ENCODE measurements around the gene ALPK1. TPM values are rescaled to one million over a fixed set of nuclear protein-coding genes. Genes with fewer than 3 reads are reported as not detected.

ALPK1 gene
- total and polyA plus RNA-seq, 2 experiments from 2014 or later = 0.10 to 0.49 TPM

DNA sequence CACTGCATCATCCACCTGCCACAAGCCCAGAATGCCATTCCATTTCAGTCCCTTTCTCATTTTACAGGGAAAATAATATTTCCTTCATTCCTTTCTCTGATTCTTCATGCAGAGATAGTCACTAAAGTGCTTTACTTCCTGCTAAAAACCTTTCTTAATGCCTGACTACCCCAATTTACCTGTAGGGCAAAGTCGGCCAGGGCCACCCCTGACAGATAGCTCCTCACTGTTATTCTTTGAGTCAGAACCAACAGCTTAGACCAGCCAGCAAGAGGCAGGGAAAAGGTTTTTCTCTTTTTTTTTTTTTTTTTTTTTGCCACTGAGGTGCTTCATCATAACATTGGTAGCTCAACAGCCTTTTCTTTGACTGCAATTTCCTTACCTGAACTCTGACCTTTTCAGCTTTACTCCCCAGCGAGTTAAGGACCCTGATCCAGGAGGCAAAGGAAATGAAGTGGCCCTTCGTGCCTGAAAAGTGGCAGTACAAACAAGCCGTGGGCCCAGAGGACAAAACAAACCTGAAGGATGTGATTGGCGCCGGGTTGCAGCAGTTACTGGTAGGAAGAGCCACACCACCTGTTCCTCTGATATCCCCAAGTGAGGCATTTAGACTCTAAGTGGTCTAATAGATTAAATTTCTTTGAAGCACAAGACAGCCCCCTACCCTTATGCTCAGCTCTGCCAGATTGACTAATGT lies 85.0 kb downstream of the ALPK1 start:
- Mint-ChIP-seq H3K4me1 (peaks cover 21% of the 10 kb centered on the region), H3K9me3 (no peaks in the 10 kb centered on the region), H3K4me3 (no peak overlapping the region), H3K27ac (no peak overlapping the region), H3K36me3 (ENCODE audit: low read depth) (no peaks in the 10 kb centered on the region), H3K27me3 (ENCODE audit: insufficient read depth, low read depth, poor library complexity) (peaks cover 10% of the 10 kb centered on the region)
- Histone ChIP-seq H3F3A (replicated peaks; ENCODE audit: low read depth) (no peaks in the 10 kb centered on the region), H3K4me3 (no peak overlapping the region), H4K20me1 (replicated peaks; ENCODE audit: insufficient read depth) (no peaks in the 10 kb centered on the region), H3K79me2 (replicated peaks; ENCODE audit: insufficient read depth) (no peaks in the 10 kb centered on the region), H3K36me3 (ENCODE audit: insufficient read depth) (no peaks in the 10 kb centered on the region), H3K27ac (ENCODE audit: low read depth) (no peak overlapping the region), H3K4me1 (ENCODE audit: insufficient read depth) (peaks cover 7% of the 10 kb centered on the region; the same call in 1 of the 2 replicates), H3K9me2 (ENCODE audit: insufficient read depth) (no peaks in the 10 kb centered on the region), H2AFZ (no peak overlapping the region), H3K4me2 (no peak overlapping the region), H3K27me3 (ENCODE audit: insufficient read depth) (peaks cover 19% of the 10 kb centered on the region)
- TF ChIP-seq POLR2AphosphoS5 (IDR thresholded peaks at IDR 0.05; ENCODE audit: low read depth) (no peak), CREB1 (CRISPR knock-in tag; IDR thresholded peaks at IDR 0.05; ENCODE audit: low read depth) (no peak), NANOG (IDR thresholded peaks at IDR 0.05; ENCODE audit: borderline replicate concordance) (no peak), STAT1 (IDR thresholded peaks at IDR 0.05; ENCODE audit: unreplicated experiment) (no peak), JUNB (IDR thresholded peaks at IDR 0.05; ENCODE audit: unreplicated experiment) (no peak), EZH2phosphoT487 (IDR thresholded peaks at IDR 0.05; ENCODE audit: unreplicated experiment) (no peak), ZNF331 (CRISPR knock-in tag; IDR thresholded peaks at IDR 0.05; ENCODE audit: low read depth) (no peak), EZH2 (IDR thresholded peaks at IDR 0.05; ENCODE audit: low read depth, unreplicated experiment) (no peak), ZNF114 (CRISPR knock-in tag; IDR thresholded peaks at IDR 0.05) (no peak)
- TF ChIP-seq, protein P1, sequence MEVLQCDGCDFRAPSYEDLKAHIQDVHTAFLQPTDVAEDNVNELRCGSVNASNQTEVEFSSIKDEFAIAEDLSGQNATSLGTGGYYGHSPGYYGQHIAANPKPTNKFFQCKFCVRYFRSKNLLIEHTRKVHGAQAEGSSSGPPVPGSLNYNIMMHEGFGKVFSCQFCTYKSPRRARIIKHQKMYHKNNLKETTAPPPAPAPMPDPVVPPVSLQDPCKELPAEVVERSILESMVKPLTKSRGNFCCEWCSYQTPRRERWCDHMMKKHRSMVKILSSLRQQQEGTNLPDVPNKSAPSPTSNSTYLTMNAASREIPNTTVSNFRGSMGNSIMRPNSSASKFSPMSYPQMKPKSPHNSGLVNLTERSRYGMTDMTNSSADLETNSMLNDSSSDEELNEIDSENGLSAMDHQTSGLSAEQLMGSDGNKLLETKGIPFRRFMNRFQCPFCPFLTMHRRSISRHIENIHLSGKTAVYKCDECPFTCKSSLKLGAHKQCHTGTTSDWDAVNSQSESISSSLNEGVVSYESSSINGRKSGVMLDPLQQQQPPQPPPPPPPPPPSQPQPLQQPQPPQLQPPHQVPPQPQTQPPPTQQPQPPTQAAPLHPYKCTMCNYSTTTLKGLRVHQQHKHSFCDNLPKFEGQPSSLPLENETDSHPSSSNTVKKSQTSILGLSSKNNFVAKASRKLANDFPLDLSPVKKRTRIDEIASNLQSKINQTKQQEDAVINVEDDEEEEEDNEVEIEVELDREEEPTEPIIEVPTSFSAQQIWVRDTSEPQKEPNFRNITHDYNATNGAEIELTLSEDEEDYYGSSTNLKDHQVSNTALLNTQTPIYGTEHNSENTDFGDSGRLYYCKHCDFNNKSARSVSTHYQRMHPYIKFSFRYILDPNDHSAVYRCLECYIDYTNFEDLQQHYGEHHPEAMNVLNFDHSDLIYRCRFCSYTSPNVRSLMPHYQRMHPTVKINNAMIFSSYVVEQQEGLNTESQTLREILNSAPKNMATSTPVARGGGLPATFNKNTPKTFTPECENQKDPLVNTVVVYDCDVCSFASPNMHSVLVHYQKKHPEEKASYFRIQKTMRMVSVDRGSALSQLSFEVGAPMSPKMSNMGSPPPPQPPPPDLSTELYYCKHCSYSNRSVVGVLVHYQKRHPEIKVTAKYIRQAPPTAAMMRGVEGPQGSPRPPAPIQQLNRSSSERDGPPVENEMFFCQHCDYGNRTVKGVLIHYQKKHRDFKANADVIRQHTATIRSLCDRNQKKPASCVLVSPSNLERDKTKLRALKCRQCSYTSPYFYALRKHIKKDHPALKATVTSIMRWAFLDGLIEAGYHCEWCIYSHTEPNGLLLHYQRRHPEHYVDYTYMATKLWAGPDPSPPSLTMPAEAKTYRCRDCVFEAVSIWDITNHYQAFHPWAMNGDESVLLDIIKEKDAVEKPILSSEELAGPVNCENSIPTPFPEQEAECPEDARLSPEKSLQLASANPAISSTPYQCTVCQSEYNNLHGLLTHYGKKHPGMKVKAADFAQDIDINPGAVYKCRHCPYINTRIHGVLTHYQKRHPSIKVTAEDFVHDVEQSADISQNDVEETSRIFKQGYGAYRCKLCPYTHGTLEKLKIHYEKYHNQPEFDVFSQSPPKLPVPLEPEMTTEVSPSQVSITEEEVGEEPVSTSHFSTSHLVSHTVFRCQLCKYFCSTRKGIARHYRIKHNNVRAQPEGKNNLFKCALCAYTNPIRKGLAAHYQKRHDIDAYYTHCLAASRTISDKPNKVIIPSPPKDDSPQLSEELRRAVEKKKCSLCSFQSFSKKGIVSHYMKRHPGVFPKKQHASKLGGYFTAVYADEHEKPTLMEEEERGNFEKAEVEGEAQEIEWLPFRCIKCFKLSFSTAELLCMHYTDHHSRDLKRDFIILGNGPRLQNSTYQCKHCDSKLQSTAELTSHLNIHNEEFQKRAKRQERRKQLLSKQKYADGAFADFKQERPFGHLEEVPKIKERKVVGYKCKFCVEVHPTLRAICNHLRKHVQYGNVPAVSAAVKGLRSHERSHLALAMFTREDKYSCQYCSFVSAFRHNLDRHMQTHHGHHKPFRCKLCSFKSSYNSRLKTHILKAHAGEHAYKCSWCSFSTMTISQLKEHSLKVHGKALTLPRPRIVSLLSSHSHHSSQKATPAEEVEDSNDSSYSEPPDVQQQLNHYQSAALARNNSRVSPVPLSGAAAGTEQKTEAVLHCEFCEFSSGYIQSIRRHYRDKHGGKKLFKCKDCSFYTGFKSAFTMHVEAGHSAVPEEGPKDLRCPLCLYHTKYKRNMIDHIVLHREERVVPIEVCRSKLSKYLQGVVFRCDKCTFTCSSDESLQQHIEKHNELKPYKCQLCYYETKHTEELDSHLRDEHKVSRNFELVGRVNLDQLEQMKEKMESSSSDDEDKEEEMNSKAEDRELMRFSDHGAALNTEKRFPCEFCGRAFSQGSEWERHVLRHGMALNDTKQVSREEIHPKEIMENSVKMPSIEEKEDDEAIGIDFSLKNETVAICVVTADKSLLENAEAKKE (CRISPR knock-in tag; IDR thresholded peaks at IDR 0.05) = no peak
- TF ChIP-seq, protein P2, sequence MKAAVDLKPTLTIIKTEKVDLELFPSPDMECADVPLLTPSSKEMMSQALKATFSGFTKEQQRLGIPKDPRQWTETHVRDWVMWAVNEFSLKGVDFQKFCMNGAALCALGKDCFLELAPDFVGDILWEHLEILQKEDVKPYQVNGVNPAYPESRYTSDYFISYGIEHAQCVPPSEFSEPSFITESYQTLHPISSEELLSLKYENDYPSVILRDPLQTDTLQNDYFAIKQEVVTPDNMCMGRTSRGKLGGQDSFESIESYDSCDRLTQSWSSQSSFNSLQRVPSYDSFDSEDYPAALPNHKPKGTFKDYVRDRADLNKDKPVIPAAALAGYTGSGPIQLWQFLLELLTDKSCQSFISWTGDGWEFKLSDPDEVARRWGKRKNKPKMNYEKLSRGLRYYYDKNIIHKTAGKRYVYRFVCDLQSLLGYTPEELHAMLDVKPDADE (IDR thresholded peaks at IDR 0.05) = no peak
- TF ChIP-seq, protein P3, sequence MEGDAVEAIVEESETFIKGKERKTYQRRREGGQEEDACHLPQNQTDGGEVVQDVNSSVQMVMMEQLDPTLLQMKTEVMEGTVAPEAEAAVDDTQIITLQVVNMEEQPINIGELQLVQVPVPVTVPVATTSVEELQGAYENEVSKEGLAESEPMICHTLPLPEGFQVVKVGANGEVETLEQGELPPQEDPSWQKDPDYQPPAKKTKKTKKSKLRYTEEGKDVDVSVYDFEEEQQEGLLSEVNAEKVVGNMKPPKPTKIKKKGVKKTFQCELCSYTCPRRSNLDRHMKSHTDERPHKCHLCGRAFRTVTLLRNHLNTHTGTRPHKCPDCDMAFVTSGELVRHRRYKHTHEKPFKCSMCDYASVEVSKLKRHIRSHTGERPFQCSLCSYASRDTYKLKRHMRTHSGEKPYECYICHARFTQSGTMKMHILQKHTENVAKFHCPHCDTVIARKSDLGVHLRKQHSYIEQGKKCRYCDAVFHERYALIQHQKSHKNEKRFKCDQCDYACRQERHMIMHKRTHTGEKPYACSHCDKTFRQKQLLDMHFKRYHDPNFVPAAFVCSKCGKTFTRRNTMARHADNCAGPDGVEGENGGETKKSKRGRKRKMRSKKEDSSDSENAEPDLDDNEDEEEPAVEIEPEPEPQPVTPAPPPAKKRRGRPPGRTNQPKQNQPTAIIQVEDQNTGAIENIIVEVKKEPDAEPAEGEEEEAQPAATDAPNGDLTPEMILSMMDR (conservative IDR thresholded peaks at IDR 0.05; ENCODE audit: low read depth in 2 of 2) = no peak
- TF ChIP-seq, protein P4, sequence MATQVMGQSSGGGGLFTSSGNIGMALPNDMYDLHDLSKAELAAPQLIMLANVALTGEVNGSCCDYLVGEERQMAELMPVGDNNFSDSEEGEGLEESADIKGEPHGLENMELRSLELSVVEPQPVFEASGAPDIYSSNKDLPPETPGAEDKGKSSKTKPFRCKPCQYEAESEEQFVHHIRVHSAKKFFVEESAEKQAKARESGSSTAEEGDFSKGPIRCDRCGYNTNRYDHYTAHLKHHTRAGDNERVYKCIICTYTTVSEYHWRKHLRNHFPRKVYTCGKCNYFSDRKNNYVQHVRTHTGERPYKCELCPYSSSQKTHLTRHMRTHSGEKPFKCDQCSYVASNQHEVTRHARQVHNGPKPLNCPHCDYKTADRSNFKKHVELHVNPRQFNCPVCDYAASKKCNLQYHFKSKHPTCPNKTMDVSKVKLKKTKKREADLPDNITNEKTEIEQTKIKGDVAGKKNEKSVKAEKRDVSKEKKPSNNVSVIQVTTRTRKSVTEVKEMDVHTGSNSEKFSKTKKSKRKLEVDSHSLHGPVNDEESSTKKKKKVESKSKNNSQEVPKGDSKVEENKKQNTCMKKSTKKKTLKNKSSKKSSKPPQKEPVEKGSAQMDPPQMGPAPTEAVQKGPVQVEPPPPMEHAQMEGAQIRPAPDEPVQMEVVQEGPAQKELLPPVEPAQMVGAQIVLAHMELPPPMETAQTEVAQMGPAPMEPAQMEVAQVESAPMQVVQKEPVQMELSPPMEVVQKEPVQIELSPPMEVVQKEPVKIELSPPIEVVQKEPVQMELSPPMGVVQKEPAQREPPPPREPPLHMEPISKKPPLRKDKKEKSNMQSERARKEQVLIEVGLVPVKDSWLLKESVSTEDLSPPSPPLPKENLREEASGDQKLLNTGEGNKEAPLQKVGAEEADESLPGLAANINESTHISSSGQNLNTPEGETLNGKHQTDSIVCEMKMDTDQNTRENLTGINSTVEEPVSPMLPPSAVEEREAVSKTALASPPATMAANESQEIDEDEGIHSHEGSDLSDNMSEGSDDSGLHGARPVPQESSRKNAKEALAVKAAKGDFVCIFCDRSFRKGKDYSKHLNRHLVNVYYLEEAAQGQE (IDR thresholded peaks at IDR 0.05; ENCODE audit: unreplicated experiment) = no peak
- ATAC-seq (no peak), DNase-seq (ENCODE audit: low spot score) (no peak)

Measured in GM23338 (cell line).